Breast epithelium (tissue), 4 donors: Measurements from ENCODE around the gene CYP3A7. TPM values are rescaled to one million over a fixed set of nuclear protein-coding genes. Genes with fewer than 3 reads are reported as not detected.
"Not testable (repeated sequence)": the region's sequence is repeated elsewhere in the genome, so short reads cannot be mapped to it uniquely, and the experiment has no call there.

Source experiments
- DNase-seq, 2 donors: peaks; one replicate each; pipeline ENCODE4 v3.0.0-alpha.2; 2019; ENCODE audit warnings: low spot score in 2 of 2
- H3K27ac ChIP-seq, 2 donors: fragments of 200-600 bp; sonication (generic) in 1 of 2; one replicate each; pipeline ENCODE4 v1.5.1; 2016 to 2019; ENCODE audit warnings: mild to moderate bottlenecking in 1 of 2
- H3K27me3 ChIP-seq, 2 donors: fragments of 200-600 bp; sonication (generic) in 1 of 2; one replicate each; pipeline versions ENCODE4 v1.5.1 to v1.6.0; 2017 to 2019; ENCODE audit warnings: control low read depth in 1 of 2, mild to moderate bottlenecking in 1 of 2
- H3K36me3 ChIP-seq: fragments of 200-600 bp; one replicate; pipeline ENCODE4 v1.5.1; 2019
- H3K4me1 ChIP-seq, 2 donors: fragments of 200-600 bp; sonication (generic); one replicate each; pipeline ENCODE4 v1.5.1; 2016 to 2019; ENCODE audit warnings: control low read depth in 1 of 2
- H3K4me3 ChIP-seq, 3 donors: fragments of 200-600 bp; sonication (generic); 1 replicate in 2 of 3; 2 replicates in 1 of 3; pipeline ENCODE4 v1.5.1; 2016 to 2019; ENCODE audit warnings: mild to moderate bottlenecking in 3 of 3, moderate library complexity in 2 of 3
- H3K9me3 ChIP-seq, 2 donors: fragments of 200-600 bp; sonication (generic) in 1 of 2; one replicate each; pipeline ENCODE4 v1.5.1; 2016 to 2019; ENCODE audit warnings: control low read depth in 1 of 2
- CTCF ChIP-seq, 3 donors: fragments of 450-650 bp; IDR thresholded peaks; one replicate each; pipeline ENCODE4 v1.5.1; 2016 to 2017; ENCODE audit warnings: antibody characterized with exemption in 3 of 3, mild to moderate bottlenecking in 3 of 3, moderate library complexity in 3 of 3
- POLR2A ChIP-seq: fragments of 450-650 bp; IDR thresholded peaks from one replicate; pipeline ENCODE4 v1.6.1; 2016; ENCODE audit warnings: antibody characterized with exemption, mild to moderate bottlenecking, moderate library complexity
- POLR2AphosphoS5 ChIP-seq, 3 donors: sonication (generic); formaldehyde crosslinking; IDR thresholded peaks; one replicate each; pipeline ENCODE4 v1.6.1; 2017; ENCODE audit warnings: antibody characterized with exemption in 3 of 3
- intact Hi-C: fragments of 100-400 bp; cut with DNase I; formaldehyde crosslinking; loops from one replicate; pipeline ENCODE4 v1.15.1; 2023; ENCODE audit warnings: low total_unique reads
- total RNA-seq, 3 donors: library from RNA; depleted of rRNA; stranded (reverse); fragments of >200 nt; gene quantifications; one replicate each; pipeline ENCODE4 v1.1.0, GENCODE V29; 2016

Gene CYP3A7
- total RNA-seq, 3 donors from 2014 or later: 1.5 to 2.3 TPM; not detected in 1

- TF ChIP-seq POLR2A (no peak), POLR2AphosphoS5 (IDR thresholded peaks at IDR 0.05) (no peak), CTCF (IDR thresholded peaks at IDR 0.05) (no peak)
- H3K9me3 ChIP-seq: no peaks in the 10 kb centered on the region
- no peaks in the 10 kb centered on the region for H3K36me3 ChIP-seq
- H3K4me3 ChIP-seq: no peak overlapping the region
- no peaks in the 10 kb centered on the region for H3K27me3 ChIP-seq
- H3K27ac ChIP-seq: no peak overlapping the region
- DNase-seq: no peak
- no peaks in the 10 kb centered on the region for H3K4me1 ChIP-seq
- intact Hi-C loops: no loop called here
These were observed 14.0 kb upstream of the CYP3A7 start for GRCh38 chr7:99748846-99749579.

- H3K27ac ChIP-seq, H3K36me3 ChIP-seq, DNase-seq, intact Hi-C loops, H3K27me3 ChIP-seq, H3K4me1 ChIP-seq, H3K4me3 ChIP-seq, H3K9me3 ChIP-seq: not testable (repeated sequence)
These were observed 11.9 kb upstream of the CYP3A7 start for GRCh38 chr7:99746915-99747314.

- H3K4me1 ChIP-seq, H3K36me3 ChIP-seq, H3K27me3 ChIP-seq, intact Hi-C loops, H3K4me3 ChIP-seq, H3K27ac ChIP-seq, DNase-seq, H3K9me3 ChIP-seq: not testable (repeated sequence)
These were observed 10.4 kb upstream of the CYP3A7 start for GRCh38 chr7:99745395-99745794.

DNA sequence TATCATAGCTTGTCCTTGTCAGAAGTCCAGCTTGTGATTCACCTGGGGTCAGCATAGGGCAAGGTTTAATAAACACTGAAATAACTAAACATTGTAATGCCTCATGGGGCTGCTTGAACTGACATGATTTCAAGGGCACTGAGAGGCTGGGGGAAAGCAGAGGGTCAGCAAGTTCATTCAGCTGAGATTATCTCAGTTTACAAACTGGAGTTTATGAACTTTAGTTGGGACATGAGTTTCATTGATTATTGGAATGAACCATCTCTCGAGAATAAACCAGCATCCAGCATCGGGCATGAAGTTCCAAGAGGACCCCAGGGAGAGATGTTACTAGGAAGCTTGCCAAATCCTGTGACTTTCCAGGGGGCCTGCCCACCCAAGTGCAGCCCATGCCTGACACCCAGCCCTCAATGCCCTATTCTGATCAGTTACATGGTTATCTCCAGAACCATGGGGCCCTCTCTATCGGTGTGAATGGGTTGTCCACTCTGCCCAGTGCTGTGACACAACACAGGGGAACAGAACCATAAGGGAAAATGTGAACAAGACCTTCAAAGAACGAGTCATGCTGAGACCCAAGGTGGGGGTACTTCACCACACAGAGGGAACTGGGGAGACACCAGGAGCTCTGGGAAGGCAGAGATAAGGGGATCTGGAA lies 7.9 kb upstream of the CYP3A7 start:
- Histone ChIP-seq H3K27me3 (no peaks in the 10 kb centered on the region), H3K36me3 (no peaks in the 10 kb centered on the region), H3K4me3 (no peak overlapping the region), H3K4me1 (no peaks in the 10 kb centered on the region), H3K27ac (no peak overlapping the region), H3K9me3 (no peaks in the 10 kb centered on the region)
- no peak for DNase-seq
- intact Hi-C loops: no loop called here
- TF ChIP-seq POLR2A (no peak), CTCF (IDR thresholded peaks at IDR 0.05) (no peak), POLR2AphosphoS5 (IDR thresholded peaks at IDR 0.05) (no peak)

- Histone ChIP-seq H3K36me3 (no peaks in the 10 kb centered on the region), H3K4me3 (no peak overlapping the region), H3K9me3 (no peaks in the 10 kb centered on the region), H3K4me1 (no peaks in the 10 kb centered on the region), H3K27me3 (no peaks in the 10 kb centered on the region), H3K27ac (no peak overlapping the region)
- TF ChIP-seq POLR2A (no peak), POLR2AphosphoS5 (IDR thresholded peaks at IDR 0.05) (no peak), CTCF (IDR thresholded peaks at IDR 0.05) (no peak)
- intact Hi-C loops: no loop called here
- no peak for DNase-seq
These were observed 6.4 kb upstream of the CYP3A7 start for GRCh38 chr7:99741441-99741795.

GRCh38 chr7:99740573-99741440 lies 5.8 kb upstream of the CYP3A7 start:
- DNase-seq: no peak
- Histone ChIP-seq H3K9me3 (no peaks in the 10 kb centered on the region), H3K27ac (no peak overlapping the region), H3K27me3 (no peaks in the 10 kb centered on the region), H3K36me3 (no peaks in the 10 kb centered on the region), H3K4me1 (no peaks in the 10 kb centered on the region), H3K4me3 (no peak overlapping the region)
- no peak for TF ChIP-seq POLR2A
- TF ChIP-seq CTCF (IDR thresholded peaks at IDR 0.05): no peak
- TF ChIP-seq POLR2AphosphoS5 (IDR thresholded peaks at IDR 0.05): no peak
- intact Hi-C loops: no loop called here
